ENCODE data around the gene DLD.

The DLD gene

GRCh38 chr7:107857541-107857912, 33.5 kb upstream of the DLD start:
- Histone ChIP-seq H3K27me3 (ENCODE audit: control insufficient read depth in 1 of 2, insufficient read depth in 1 of 2, low read length in 2 of 2) (peaks cover 20 to 24% of the 10 kb centered on the region in 2 experiments), H2AK5ac (ENCODE audit: low read length, severe bottlenecking) (no peak overlapping the region), H3K36me3 (ENCODE audit: control insufficient read depth in 1 of 2, insufficient read depth in 2 of 2, low read depth in 1 of 2, low read length in 2 of 2) (no peaks in the 10 kb centered on the region), H4K91ac (ENCODE audit: low read length) (no peak overlapping the region), H3K4ac (ENCODE audit: low read depth in 1 of 2, low read length in 2 of 2) (no peak overlapping the region), H2AFZ (ENCODE audit: low read depth, low read length) (no peak overlapping the region), H3K4me3 (ENCODE audit: insufficient read depth in 1 of 2, low read depth in 1 of 2, low read length in 2 of 2) (no peak overlapping the region), H3K14ac (ENCODE audit: low read length in 2 of 2) (no peak overlapping the region), H3K9ac (ENCODE audit: low read length) (no peak overlapping the region), H3K79me1 (replicated peaks; ENCODE audit: low read length, poor library complexity, severe bottlenecking) (no peaks in the 10 kb centered on the region), H4K8ac (ENCODE audit: low read length) (no peak overlapping the region), H2BK120ac (ENCODE audit: low read depth, low read length) (no peak overlapping the region), H3K27ac (ENCODE audit: low read length, poor library complexity, severe bottlenecking) (no peak overlapping the region), H3K4me1 (ENCODE audit: control insufficient read depth, insufficient read depth, low read depth, low read length) (peaks cover 2% of the 10 kb centered on the region), H3K9me3 (ENCODE audit: control insufficient read depth, low read length) (no peaks in the 10 kb centered on the region), H2BK5ac (ENCODE audit: low read depth, low read length, poor library complexity, severe bottlenecking) (no peak overlapping the region), H3K4me2 (ENCODE audit: low read length, poor library complexity, severe bottlenecking) (no peak overlapping the region), H3K23ac (ENCODE audit: low read length in 2 of 2) (no peak overlapping the region), H2BK15ac (ENCODE audit: low read depth, poor library complexity, severe bottlenecking) (no peak overlapping the region), H2BK12ac (ENCODE audit: low read length in 2 of 2) (no peak overlapping the region), H3K18ac (ENCODE audit: low read depth in 1 of 2, low read length in 2 of 2) (no peak overlapping the region)
- WGBS: 90% methylated on average over 1 of the region's 2 CpGs
- no peak for DNase-seq

GRCh38 chr7:107858280-107858679, 32.7 kb upstream of the DLD start:
- Histone ChIP-seq H3K9me3 (ENCODE audit: control insufficient read depth, low read length) (no peaks in the 10 kb centered on the region), H2AFZ (ENCODE audit: low read depth, low read length) (no peak overlapping the region), H2AK5ac (ENCODE audit: low read length, severe bottlenecking) (no peak overlapping the region), H2BK12ac (ENCODE audit: low read length in 2 of 2) (no peak overlapping the region), H3K27ac (ENCODE audit: low read length, poor library complexity, severe bottlenecking) (no peak overlapping the region), H2BK120ac (ENCODE audit: low read depth, low read length) (no peak overlapping the region), H4K8ac (ENCODE audit: low read length) (no peak overlapping the region), H3K79me1 (replicated peaks; ENCODE audit: low read length, poor library complexity, severe bottlenecking) (no peaks in the 10 kb centered on the region), H3K4ac (ENCODE audit: low read depth in 1 of 2, low read length in 2 of 2) (no peak overlapping the region), H3K4me3 (ENCODE audit: insufficient read depth in 1 of 2, low read depth in 1 of 2, low read length in 2 of 2) (no peak overlapping the region), H2BK5ac (ENCODE audit: low read depth, low read length, poor library complexity, severe bottlenecking) (no peak overlapping the region), H3K14ac (ENCODE audit: low read length in 2 of 2) (no peak overlapping the region), H4K91ac (ENCODE audit: low read length) (no peak overlapping the region), H2BK15ac (ENCODE audit: low read depth, poor library complexity, severe bottlenecking) (no peak overlapping the region), H3K27me3 (ENCODE audit: control insufficient read depth in 1 of 2, insufficient read depth in 1 of 2, low read length in 2 of 2) (peaks cover 20 to 24% of the 10 kb centered on the region in 2 experiments), H3K9ac (ENCODE audit: low read length) (no peak overlapping the region), H3K18ac (ENCODE audit: low read depth in 1 of 2, low read length in 2 of 2) (no peak overlapping the region), H3K4me1 (ENCODE audit: control insufficient read depth, insufficient read depth, low read depth, low read length) (peaks cover 2% of the 10 kb centered on the region), H3K36me3 (ENCODE audit: control insufficient read depth in 1 of 2, insufficient read depth in 2 of 2, low read depth in 1 of 2, low read length in 2 of 2) (no peaks in the 10 kb centered on the region), H3K4me2 (ENCODE audit: low read length, poor library complexity, severe bottlenecking) (no peak overlapping the region), H3K23ac (ENCODE audit: low read length in 2 of 2) (no peak overlapping the region)
- 80% methylated on average over 5 of the region's 5 CpGs for WGBS
- DNase-seq: no peak

- no peak overlapping the region for H3K18ac ChIP-seq (ENCODE audit: low read depth in 1 of 2, low read length in 2 of 2)
- H2BK12ac ChIP-seq (ENCODE audit: low read length in 2 of 2): no peak overlapping the region
- peaks cover 4 to 7% of the 10 kb centered on the region in 2 experiments for H3K27me3 ChIP-seq (ENCODE audit: control insufficient read depth in 1 of 2, insufficient read depth in 1 of 2, low read length in 2 of 2)
- H3K4me2 ChIP-seq (ENCODE audit: low read length, poor library complexity, severe bottlenecking): no peak overlapping the region
- H3K23ac ChIP-seq (ENCODE audit: low read length in 2 of 2): no peak overlapping the region
- no peaks in the 10 kb centered on the region for H3K79me1 ChIP-seq (replicated peaks; ENCODE audit: low read length, poor library complexity, severe bottlenecking)
- no peak overlapping the region for H2AFZ ChIP-seq (ENCODE audit: low read depth, low read length)
- no peak overlapping the region for H3K4ac ChIP-seq (ENCODE audit: low read depth in 1 of 2, low read length in 2 of 2)
- no peak overlapping the region for H2AK5ac ChIP-seq (ENCODE audit: low read length, severe bottlenecking)
- DNase-seq: no peak
- no peak overlapping the region for H3K9ac ChIP-seq (ENCODE audit: low read length)
- WGBS: 95% methylated on average over 7 of the region's 9 CpGs
- H3K27ac ChIP-seq (ENCODE audit: low read length, poor library complexity, severe bottlenecking): no peak overlapping the region
- no peak overlapping the region for H4K91ac ChIP-seq (ENCODE audit: low read length)
- no peak overlapping the region for H4K8ac ChIP-seq (ENCODE audit: low read length)
- H3K4me1 ChIP-seq (ENCODE audit: control insufficient read depth, insufficient read depth, low read depth, low read length): peaks cover 2% of the 10 kb centered on the region
- no peak overlapping the region for H3K14ac ChIP-seq (ENCODE audit: low read length in 2 of 2)
- H2BK5ac ChIP-seq (ENCODE audit: low read depth, low read length, poor library complexity, severe bottlenecking): no peak overlapping the region
- no peaks in the 10 kb centered on the region for H3K9me3 ChIP-seq (ENCODE audit: control insufficient read depth, low read length)
- no peak overlapping the region for H3K4me3 ChIP-seq (ENCODE audit: insufficient read depth in 1 of 2, low read depth in 1 of 2, low read length in 2 of 2)
- H2BK120ac ChIP-seq (ENCODE audit: low read depth, low read length): no peak overlapping the region
- H3K36me3 ChIP-seq (ENCODE audit: control insufficient read depth in 1 of 2, insufficient read depth in 2 of 2, low read depth in 1 of 2, low read length in 2 of 2): no peaks in the 10 kb centered on the region
- H2BK15ac ChIP-seq (ENCODE audit: low read depth, poor library complexity, severe bottlenecking): no peak overlapping the region
Measured at GRCh38 chr7:107860279-107860961, 30.6 kb upstream of the DLD start.

- H2BK12ac ChIP-seq (ENCODE audit: low read length in 2 of 2): no peak overlapping the region
- no peak overlapping the region for H2AK5ac ChIP-seq (ENCODE audit: low read length, severe bottlenecking)
- H3K4me3 ChIP-seq (ENCODE audit: insufficient read depth in 1 of 2, low read depth in 1 of 2, low read length in 2 of 2): no peak overlapping the region
- DNase-seq: no peak
- H3K27ac ChIP-seq (ENCODE audit: low read length, poor library complexity, severe bottlenecking): peak overlapping the region; percentile 46
- H2BK5ac ChIP-seq (ENCODE audit: low read depth, low read length, poor library complexity, severe bottlenecking): no peak overlapping the region
- 91% methylated on average over 5 of the region's 6 CpGs for WGBS
- H3K4ac ChIP-seq (ENCODE audit: low read depth in 1 of 2, low read length in 2 of 2): no peak overlapping the region
- no peak overlapping the region for H3K18ac ChIP-seq (ENCODE audit: low read depth in 1 of 2, low read length in 2 of 2)
- no peak overlapping the region for H2BK120ac ChIP-seq (ENCODE audit: low read depth, low read length)
- H3K36me3 ChIP-seq (ENCODE audit: control insufficient read depth in 1 of 2, insufficient read depth in 2 of 2, low read depth in 1 of 2, low read length in 2 of 2): no peaks in the 10 kb centered on the region
- H2BK15ac ChIP-seq (ENCODE audit: low read depth, poor library complexity, severe bottlenecking): no peak overlapping the region
- H4K8ac ChIP-seq (ENCODE audit: low read length): no peak overlapping the region
- no peaks in the 10 kb centered on the region for H3K79me1 ChIP-seq (replicated peaks; ENCODE audit: low read length, poor library complexity, severe bottlenecking)
- H4K91ac ChIP-seq (ENCODE audit: low read length): no peak overlapping the region
- H3K23ac ChIP-seq (ENCODE audit: low read length in 2 of 2): no peak overlapping the region
- H3K14ac ChIP-seq (ENCODE audit: low read length in 2 of 2): no peak overlapping the region
- H3K9ac ChIP-seq (ENCODE audit: low read length): no peak overlapping the region
- no peaks in the 10 kb centered on the region for H3K9me3 ChIP-seq (ENCODE audit: control insufficient read depth, low read length)
- peaks cover 4% of the 10 kb centered on the region in 2 experiments for H3K27me3 ChIP-seq (ENCODE audit: control insufficient read depth in 1 of 2, insufficient read depth in 1 of 2, low read length in 2 of 2)
- peaks cover 2% of the 10 kb centered on the region for H3K4me1 ChIP-seq (ENCODE audit: control insufficient read depth, insufficient read depth, low read depth, low read length)
- H2AFZ ChIP-seq (ENCODE audit: low read depth, low read length): no peak overlapping the region
- H3K4me2 ChIP-seq (ENCODE audit: low read length, poor library complexity, severe bottlenecking): no peak overlapping the region
Measured at GRCh38 chr7:107860981-107861652, 29.9 kb upstream of the DLD start.

Data from mesenchymal stem cell (in vitro differentiated cells and primary cell).